Measurements from ENCODE around the gene PFDN1.

Gene PFDN1

GRCh38 chr5:140262221-140262620 lies 40.7 kb downstream of the PFDN1 start:
- ChIA-PET CTCF (interaction anchor here (1.1 to 12.2 kb wide), 4 partner anchors 16 to 110 kb away, joined by 3 to 99 read pairs (median 6); no protein-coding TSS in a partner anchor), POLR2A (no interaction called here)
- no peak for DNase-seq (ENCODE audit: extremely low spot score)
- TF ChIP-seq, protein P1, sequence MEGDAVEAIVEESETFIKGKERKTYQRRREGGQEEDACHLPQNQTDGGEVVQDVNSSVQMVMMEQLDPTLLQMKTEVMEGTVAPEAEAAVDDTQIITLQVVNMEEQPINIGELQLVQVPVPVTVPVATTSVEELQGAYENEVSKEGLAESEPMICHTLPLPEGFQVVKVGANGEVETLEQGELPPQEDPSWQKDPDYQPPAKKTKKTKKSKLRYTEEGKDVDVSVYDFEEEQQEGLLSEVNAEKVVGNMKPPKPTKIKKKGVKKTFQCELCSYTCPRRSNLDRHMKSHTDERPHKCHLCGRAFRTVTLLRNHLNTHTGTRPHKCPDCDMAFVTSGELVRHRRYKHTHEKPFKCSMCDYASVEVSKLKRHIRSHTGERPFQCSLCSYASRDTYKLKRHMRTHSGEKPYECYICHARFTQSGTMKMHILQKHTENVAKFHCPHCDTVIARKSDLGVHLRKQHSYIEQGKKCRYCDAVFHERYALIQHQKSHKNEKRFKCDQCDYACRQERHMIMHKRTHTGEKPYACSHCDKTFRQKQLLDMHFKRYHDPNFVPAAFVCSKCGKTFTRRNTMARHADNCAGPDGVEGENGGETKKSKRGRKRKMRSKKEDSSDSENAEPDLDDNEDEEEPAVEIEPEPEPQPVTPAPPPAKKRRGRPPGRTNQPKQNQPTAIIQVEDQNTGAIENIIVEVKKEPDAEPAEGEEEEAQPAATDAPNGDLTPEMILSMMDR (IDR thresholded peaks at IDR 0.05; ENCODE audit: control extremely low read depth, extremely low read depth, low read depth, missing control alignments) = no peak

DNA sequence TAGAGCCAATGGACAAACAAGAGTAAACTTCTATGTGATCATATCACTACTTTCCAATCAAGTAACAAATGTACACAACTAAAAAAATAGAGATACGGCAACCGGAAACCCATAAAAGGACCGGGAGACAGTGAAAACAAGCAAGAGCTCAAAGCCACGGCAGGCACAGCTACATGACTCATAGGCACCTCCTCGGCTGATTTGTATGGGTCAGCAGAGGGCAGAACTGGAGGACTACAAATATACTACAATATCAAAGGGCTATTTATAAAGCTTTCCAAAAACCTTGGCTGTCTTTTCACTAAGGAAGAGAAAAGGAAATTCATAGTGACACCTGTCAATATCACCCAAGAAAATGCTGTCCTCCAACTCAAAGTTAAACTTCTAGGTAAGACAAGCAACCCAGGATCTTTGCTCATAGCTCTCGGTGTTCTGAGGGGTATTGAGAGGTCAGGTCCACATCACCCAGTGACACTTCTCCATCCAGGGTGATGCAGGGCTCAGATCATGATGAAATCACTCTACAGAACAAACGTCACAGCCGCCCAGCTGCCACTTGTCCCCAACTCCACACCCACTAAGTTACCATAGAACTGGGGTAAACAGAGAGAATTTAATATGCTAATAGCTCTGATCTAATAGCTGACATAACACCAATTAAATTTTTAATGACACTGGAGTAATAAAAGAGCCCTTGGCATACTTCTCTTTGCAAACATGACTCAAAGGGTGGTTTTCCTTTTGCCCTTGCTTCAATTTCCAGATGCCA lies 41.3 kb downstream of the PFDN1 start:
- POLR2A ChIA-PET = no interaction called here
- TF ChIP-seq, protein P1 (IDR thresholded peaks at IDR 0.05; ENCODE audit: control extremely low read depth, extremely low read depth, low read depth, missing control alignments) = no peak
- peak; percentile 34 for DNase-seq (ENCODE audit: extremely low spot score)
- CTCF ChIA-PET = interaction anchor here (1.0 to 12.2 kb wide), 4 partner anchors 16 to 111 kb away, joined by 3 to 99 read pairs (median 6); no protein-coding TSS in a partner anchor

GRCh38 chr5:140260089-140260656 lies 42.7 kb downstream of the PFDN1 start:
- ChIA-PET CTCF (interaction anchor here (1.0 to 12.2 kb wide), 4 partner anchors 11 to 92 kb away, joined by 3 to 99 read pairs (median 4); no protein-coding TSS in a partner anchor), POLR2A (no interaction called here)
- no peak for DNase-seq (ENCODE audit: extremely low spot score)
- TF ChIP-seq, protein P1 (IDR thresholded peaks at IDR 0.05; ENCODE audit: control extremely low read depth, extremely low read depth, low read depth, missing control alignments) = no peak

DNA sequence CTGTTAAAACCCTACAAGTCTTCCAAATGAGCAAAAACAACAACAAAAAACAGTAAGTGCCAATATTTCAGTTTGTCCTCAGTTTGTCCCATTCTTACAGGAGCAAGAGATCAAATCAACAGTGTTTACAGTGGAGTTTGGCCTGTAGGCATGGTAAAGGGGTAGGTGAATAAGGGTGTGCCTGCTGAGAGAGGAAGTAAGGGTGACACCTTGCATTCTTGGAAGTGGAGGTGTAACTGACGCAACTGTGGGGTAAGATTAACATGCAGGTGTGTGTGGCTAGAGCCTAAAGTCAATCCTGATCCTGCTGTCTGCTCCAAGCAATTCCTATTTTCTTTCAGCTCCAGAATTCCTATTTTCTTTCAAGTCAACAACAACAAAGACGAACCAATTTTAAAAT lies 43.4 kb downstream of the PFDN1 start:
- ChIA-PET CTCF (interaction anchor here (1.3 to 12.2 kb wide), 4 partner anchors 12 to 93 kb away, joined by 3 to 99 read pairs (median 4); no protein-coding TSS in a partner anchor), POLR2A (no interaction called here)
- DNase-seq (ENCODE audit: extremely low spot score) = no peak
- TF ChIP-seq, protein P1 (IDR thresholded peaks at IDR 0.05; ENCODE audit: control extremely low read depth, extremely low read depth, low read depth, missing control alignments) = no peak

DNA sequence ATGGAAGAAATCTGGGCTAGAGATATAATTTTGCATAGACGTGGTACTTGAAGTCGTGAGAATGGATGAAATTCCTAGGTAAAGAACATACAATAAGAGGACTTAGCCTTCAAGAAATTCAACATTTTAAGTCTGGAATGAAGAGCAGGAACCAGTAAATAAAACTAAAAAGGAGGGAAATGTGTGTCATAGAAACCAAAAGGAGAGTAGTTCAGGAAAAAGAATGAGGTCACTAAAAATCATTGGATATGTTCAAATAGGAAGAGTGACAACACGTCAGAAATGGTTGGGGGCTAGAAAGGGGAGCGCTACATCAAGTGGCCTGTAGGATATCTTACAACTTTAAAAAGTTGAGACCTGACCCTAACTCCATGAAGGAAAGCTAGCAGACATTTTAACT lies 44.0 kb downstream of the PFDN1 start:
- POLR2A ChIA-PET = no interaction called here
- CTCF ChIA-PET = interaction anchor here (1.3 to 12.2 kb wide), 5 partner anchors 8 to 93 kb away, joined by 4 to 99 read pairs (median 19); no protein-coding TSS in a partner anchor
- TF ChIP-seq, protein P1 (IDR thresholded peaks at IDR 0.05; ENCODE audit: control extremely low read depth, extremely low read depth, low read depth, missing control alignments) = no peak

GRCh38 chr5:140258016-140258415 lies 44.9 kb downstream of the PFDN1 start:
- CTCF ChIA-PET = interaction anchor here (1.3 to 12.2 kb wide), 4 partner anchors 9 to 105 kb away, joined by 4 to 99 read pairs (median 20); no protein-coding TSS in a partner anchor
- DNase-seq (ENCODE audit: extremely low spot score) = no peak
- POLR2A ChIA-PET = no interaction called here
- TF ChIP-seq, protein P1 (IDR thresholded peaks at IDR 0.05; ENCODE audit: control extremely low read depth, extremely low read depth, low read depth, missing control alignments) = no peak

More for the DNA sequence above, 44.0 kb downstream of the PFDN1 start:
- no peak for DNase-seq (ENCODE audit: extremely low spot score)

Measured in GM10248 (cell line).